ENCODE measurements around the gene TMEM50B. TPM values are rescaled to one million over a fixed set of nuclear protein-coding genes. Genes with fewer than 3 reads are reported as not detected.
"Not testable (repeated sequence)": the region's sequence is repeated elsewhere in the genome, so short reads cannot be mapped to it uniquely, and the experiment has no call there.

TMEM50B gene
- total RNA-seq, 2 experiments from 2014 or later = 38.4 to 40.3 TPM

DNA sequence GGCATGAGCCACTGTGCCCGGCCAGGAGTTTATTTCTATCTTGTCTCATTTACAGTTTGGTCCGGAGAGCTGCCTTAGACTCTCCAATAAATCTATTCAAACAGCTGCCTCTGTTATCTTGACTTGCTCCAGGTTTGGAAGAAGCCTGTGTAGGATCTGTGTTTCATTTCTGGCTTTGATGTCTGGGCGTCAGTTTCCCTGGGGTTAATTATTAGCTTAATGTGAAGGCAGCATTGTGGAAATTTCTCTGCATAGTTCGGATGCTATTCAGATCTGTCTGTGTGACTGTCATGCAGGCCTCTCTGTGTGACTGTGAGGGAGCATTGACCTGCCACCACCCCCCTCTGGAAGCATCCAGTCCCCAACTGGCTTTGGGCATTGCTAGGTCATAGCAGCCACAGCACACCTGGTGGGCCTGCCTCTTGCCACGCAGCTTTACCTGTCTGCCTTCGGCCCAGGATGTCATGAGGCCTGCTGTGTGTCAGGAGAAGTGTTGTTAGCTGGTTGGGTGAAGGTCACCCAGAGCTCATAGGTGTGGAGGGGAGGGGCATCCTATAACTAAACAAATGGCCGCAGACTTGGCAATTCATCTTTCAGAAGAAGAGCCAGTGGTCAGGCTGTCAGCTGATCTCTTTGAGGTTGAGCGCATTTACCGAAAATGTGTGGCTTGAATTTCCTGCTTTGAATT is 66.8 kb downstream of the TMEM50B start:
- no peak for ATAC-seq (ENCODE audit: poor library complexity)
- ChIA-PET POLR2A (interaction anchor here (1.0 to 1.5 kb wide), 4 partner anchors 9 to 130 kb away, joined by 3 to 6 read pairs (median 3); partner anchors contain the start of genes IFNGR2 and SON), CTCF (interaction anchor here (1.5 kb wide), 1 partner anchor 27 kb away, joined by 3 read pairs; no protein-coding TSS in a partner anchor)
- Mint-ChIP-seq H3K9me3 (no peaks in the 10 kb centered on the region), H3K36me3 (ENCODE audit: low read depth) (peaks cover 57% of the 10 kb centered on the region), H3K27me3 (no peaks in the 10 kb centered on the region), H3K4me3 (no peak overlapping the region), H3K27ac (peak overlapping the region; percentile 78), H3K4me1 (ENCODE audit: low read depth) (peaks cover 47% of the 10 kb centered on the region)
- no peaks in the 10 kb centered on the region for H3K9me3 ChIP-seq (ENCODE audit: control insufficient read depth in 1 of 2, insufficient read depth in 1 of 2, low read length in 2 of 2)
- no peak overlapping the region for H3K4me3 ChIP-seq (ENCODE audit: low read length)
- intact Hi-C loops (cut with DNase I, micrococcal nuclease) = no loop called here
- TF ChIP-seq, protein P1, sequence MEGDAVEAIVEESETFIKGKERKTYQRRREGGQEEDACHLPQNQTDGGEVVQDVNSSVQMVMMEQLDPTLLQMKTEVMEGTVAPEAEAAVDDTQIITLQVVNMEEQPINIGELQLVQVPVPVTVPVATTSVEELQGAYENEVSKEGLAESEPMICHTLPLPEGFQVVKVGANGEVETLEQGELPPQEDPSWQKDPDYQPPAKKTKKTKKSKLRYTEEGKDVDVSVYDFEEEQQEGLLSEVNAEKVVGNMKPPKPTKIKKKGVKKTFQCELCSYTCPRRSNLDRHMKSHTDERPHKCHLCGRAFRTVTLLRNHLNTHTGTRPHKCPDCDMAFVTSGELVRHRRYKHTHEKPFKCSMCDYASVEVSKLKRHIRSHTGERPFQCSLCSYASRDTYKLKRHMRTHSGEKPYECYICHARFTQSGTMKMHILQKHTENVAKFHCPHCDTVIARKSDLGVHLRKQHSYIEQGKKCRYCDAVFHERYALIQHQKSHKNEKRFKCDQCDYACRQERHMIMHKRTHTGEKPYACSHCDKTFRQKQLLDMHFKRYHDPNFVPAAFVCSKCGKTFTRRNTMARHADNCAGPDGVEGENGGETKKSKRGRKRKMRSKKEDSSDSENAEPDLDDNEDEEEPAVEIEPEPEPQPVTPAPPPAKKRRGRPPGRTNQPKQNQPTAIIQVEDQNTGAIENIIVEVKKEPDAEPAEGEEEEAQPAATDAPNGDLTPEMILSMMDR (IDR thresholded peaks at IDR 0.05) = no peak
- H3K27me3 ChIP-seq (ENCODE audit: control insufficient read depth in 1 of 2, insufficient read depth in 2 of 2, low read length in 2 of 2) = no peaks in the 10 kb centered on the region
- peaks cover 30% of the 10 kb centered on the region for H3K4me1 ChIP-seq (ENCODE audit: insufficient read depth, low read length)
- no peak for DNase-seq
- H3K27ac ChIP-seq (ENCODE audit: low read depth in 1 of 2, low read length in 2 of 2) = no peak overlapping the region
- peaks cover 35% of the 10 kb centered on the region for H3K36me3 ChIP-seq (ENCODE audit: insufficient read depth, low read length)

DNA sequence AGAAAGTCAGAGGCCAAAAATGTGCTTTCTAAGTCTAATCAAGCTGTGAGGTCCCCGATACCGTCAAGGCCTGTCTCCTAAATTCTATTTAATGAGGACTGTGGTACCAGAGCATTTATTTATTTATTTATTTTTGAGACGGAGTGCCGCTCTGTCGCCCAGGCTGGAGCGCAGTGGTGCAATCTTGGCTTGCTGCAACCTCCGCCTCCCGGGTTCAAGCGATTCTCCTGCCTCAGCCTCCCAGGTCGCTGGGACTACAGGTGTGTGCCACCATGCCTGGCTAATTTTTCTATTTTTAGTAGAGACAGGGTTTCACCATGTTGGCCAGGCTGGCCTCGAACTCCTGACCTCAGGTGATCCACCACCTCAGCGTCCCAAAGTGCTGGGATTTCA is 67.3 kb downstream of the TMEM50B start:
- ChIA-PET CTCF (interaction anchor here (1.5 kb wide), 1 partner anchor 28 kb away, joined by 3 read pairs; no protein-coding TSS in a partner anchor), POLR2A (interaction anchor here (0.6 to 1.3 kb wide), 3 partner anchors 8 to 10 kb away, joined by 3 to 6 read pairs (median 3); partner anchors contain the start of gene IFNGR2)
- ATAC-seq (ENCODE audit: poor library complexity); H3K27me3 Mint-ChIP-seq; DNase-seq; intact Hi-C loops (cut with DNase I, micrococcal nuclease); H3K27ac ChIP-seq (ENCODE audit: low read depth in 1 of 2, low read length in 2 of 2); H3K27me3 ChIP-seq (ENCODE audit: control insufficient read depth in 1 of 2, insufficient read depth in 2 of 2, low read length in 2 of 2); H3K4me3 Mint-ChIP-seq; H3K4me3 ChIP-seq (ENCODE audit: low read length); H3K9me3 ChIP-seq (ENCODE audit: control insufficient read depth in 1 of 2, insufficient read depth in 1 of 2, low read length in 2 of 2); H3K9me3 Mint-ChIP-seq: not testable (repeated sequence)
- H3K27ac Mint-ChIP-seq = peak overlapping the region; percentile 64
- Histone ChIP-seq H3K36me3 (ENCODE audit: insufficient read depth, low read length) (peaks cover 33% of the 10 kb centered on the region), H3K4me1 (ENCODE audit: insufficient read depth, low read length) (peaks cover 30% of the 10 kb centered on the region)
- peaks cover 53% of the 10 kb centered on the region for H3K36me3 Mint-ChIP-seq (ENCODE audit: low read depth)
- H3K4me1 Mint-ChIP-seq (ENCODE audit: low read depth) = peaks cover 50% of the 10 kb centered on the region

DNA sequence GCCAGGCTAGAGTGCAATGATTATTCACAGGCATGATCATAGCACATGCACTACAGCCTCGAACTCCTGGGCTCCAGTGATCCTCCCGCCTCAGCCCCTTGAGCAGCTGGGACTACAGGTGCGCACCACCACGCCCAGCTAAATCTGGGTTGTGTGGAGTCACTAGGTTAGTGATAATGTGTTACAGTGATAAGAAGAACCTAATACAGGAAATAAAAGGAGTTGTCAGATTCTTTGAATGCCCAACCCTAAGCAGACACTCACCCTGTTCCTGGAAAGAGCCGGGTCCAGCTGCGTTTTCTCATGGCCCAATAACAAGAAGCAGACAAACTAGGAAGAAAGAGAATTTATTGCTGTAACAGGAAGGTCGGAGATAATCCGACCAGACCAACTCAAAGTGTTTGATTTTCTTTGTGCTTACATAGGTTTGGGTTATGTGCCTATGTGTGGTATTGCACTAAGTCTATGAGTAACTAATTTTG is 67.8 kb downstream of the TMEM50B start:
- H3K27ac Mint-ChIP-seq = peak overlapping the region; percentile 64
- peaks cover 30% of the 10 kb centered on the region for H3K4me1 ChIP-seq (ENCODE audit: insufficient read depth, low read length)
- intact Hi-C loops (cut with DNase I, micrococcal nuclease) = no loop called here
- no peaks in the 10 kb centered on the region for H3K9me3 Mint-ChIP-seq
- H3K4me3 ChIP-seq (ENCODE audit: low read length) = no peak overlapping the region
- H3K4me1 Mint-ChIP-seq (ENCODE audit: low read depth) = peaks cover 54% of the 10 kb centered on the region
- ChIA-PET POLR2A (interaction anchor here (0.6 kb wide), 2 partner anchors 8 to 226 kb away, joined by 3 read pairs; no protein-coding TSS in a partner anchor), CTCF (interaction anchor here (1.5 kb wide), 1 partner anchor 28 kb away, joined by 3 read pairs; no protein-coding TSS in a partner anchor)
- TF ChIP-seq, protein P1 (IDR thresholded peaks at IDR 0.05) = no peak
- peaks cover 29% of the 10 kb centered on the region for H3K36me3 ChIP-seq (ENCODE audit: insufficient read depth, low read length)
- no peaks in the 10 kb centered on the region for H3K9me3 ChIP-seq (ENCODE audit: control insufficient read depth in 1 of 2, insufficient read depth in 1 of 2, low read length in 2 of 2)
- H3K27ac ChIP-seq (ENCODE audit: low read depth in 1 of 2, low read length in 2 of 2) = no peak overlapping the region
- H3K36me3 Mint-ChIP-seq (ENCODE audit: low read depth) = peaks cover 51% of the 10 kb centered on the region
- H3K27me3 ChIP-seq (ENCODE audit: control insufficient read depth in 1 of 2, insufficient read depth in 2 of 2, low read length in 2 of 2) = no peaks in the 10 kb centered on the region
- DNase-seq (no peak), ATAC-seq (ENCODE audit: poor library complexity) (no peak)
- H3K27me3 Mint-ChIP-seq = no peaks in the 10 kb centered on the region
- H3K4me3 Mint-ChIP-seq = no peak overlapping the region

Data from CD4-positive, alpha-beta T cell (primary cell).